GM18508 (cell line): ENCODE measurements around the gene KLHL2.
"Not testable (repeated sequence)": the region's sequence is repeated elsewhere in the genome, so short reads cannot be mapped to it uniquely, and the experiment has no call there.

Source experiments
- ATAC-seq: cut with Tn5 transposase; IDR thresholded peaks from one replicate; pipeline ENCODE4 v1.9.1; 2021; ENCODE audit warnings: moderate number of reproducible peaks; ENCODE audit not compliant: insufficient read depth, unreplicated experiment

KLHL2 gene

GRCh38 chr4:165207431-165208220 lies at the start of gene KLHL2:
TSS of gene KLHL2 (plus strand) at chr4:165207561. CDS start at chr4:165207877, 316 bp downstream.
- peak; percentile 43 for ATAC-seq

DNA sequence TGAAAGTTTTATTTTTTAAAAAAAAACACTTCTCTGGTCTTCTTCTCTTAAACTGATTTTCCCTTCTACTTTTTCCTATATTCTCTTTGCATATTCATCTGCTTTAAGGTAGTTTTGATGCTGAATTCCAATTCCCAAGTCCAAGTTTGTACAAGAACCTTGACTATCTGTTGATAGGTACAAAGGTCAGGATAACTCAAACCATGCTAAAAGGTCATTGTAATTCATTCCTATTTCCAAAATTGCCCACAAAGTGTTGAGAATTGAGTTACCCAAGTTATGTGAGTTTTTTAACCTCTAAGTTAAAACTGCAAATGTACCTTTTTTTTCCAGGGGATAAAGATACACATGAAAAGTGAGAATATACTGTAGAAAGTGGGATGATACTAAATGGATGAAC lies 48.6 kb upstream of the KLHL2 start:
- no peak for ATAC-seq

- no peak for ATAC-seq
Measured at GRCh38 chr4:165164257-165164656, 43.1 kb upstream of the KLHL2 start.

GRCh38 chr4:165166872-165167271 lies 40.5 kb upstream of the KLHL2 start:
- not testable (repeated sequence) for ATAC-seq

DNA sequence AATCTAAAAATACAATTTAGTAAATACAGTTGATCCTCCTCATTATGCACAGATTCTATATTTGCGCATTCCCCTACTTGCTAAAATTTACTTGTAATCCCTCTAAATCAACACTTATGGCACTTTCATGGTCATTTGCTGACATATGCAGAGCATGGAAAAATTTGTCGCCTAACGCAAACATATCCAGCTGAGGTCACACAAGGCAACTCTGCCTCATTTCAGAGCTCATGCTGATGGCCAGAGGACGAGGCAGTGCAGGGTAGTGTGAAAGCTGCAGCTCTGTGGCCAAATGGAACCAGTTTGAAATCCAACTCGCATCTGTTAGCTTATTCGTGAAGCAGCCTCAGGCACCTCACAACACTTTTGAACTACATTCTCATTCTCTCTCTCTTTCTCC lies 39.7 kb upstream of the KLHL2 start:
- ATAC-seq, result no peak

GRCh38 chr4:165170819-165171218 lies 36.5 kb upstream of the KLHL2 start:
- no peak for ATAC-seq

GRCh38 chr4:165175470-165175869 lies 31.9 kb upstream of the KLHL2 start:
- not testable (repeated sequence) for ATAC-seq

GRCh38 chr4:165175879-165176278 lies 31.5 kb upstream of the KLHL2 start:
- ATAC-seq, result no peak

DNA sequence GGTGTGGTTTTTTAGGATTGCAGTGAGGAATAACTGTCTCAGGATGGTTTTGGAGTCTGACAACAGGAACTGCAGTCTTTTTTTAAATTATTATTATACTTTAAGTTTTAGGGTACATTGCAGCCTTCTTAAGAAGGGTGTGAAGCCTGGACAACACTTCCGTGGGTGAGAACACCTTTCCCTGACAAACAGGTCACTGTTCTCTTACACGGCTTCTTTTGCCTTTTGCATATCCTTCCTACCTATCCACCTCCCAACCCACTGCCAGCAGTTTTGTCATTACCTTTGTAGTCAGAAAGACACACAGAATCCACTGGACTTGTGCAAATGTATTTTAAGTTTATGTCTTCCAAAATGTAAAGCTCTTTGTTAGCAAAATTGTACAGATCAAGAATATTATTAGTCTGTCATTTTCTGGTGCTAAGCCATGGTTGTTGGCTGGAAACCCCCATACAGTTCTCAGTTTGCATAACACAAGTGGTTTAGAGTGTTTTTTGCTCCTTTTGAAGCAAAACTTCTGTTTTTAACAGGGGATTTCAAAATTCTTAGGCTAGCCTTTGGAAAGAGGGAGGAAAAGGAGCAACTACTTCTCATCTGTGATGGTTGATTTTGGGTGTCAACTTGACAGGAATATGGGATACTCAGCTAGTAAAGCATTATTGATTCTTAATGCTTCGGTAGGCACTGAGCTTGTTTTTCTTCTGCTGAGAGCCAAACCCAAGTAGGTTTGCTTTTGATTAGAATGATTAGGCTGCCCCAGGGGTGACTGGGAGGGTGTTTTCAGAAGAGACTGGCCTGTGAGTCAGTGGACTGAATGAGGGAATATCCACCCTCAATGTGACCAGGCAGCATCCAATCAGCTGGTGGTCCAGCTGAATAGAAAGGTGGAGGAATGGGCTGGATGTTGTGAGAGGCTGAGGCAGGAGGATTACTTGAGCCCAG lies 29.4 kb upstream of the KLHL2 start:
- peak; percentile 41 for ATAC-seq

DNA sequence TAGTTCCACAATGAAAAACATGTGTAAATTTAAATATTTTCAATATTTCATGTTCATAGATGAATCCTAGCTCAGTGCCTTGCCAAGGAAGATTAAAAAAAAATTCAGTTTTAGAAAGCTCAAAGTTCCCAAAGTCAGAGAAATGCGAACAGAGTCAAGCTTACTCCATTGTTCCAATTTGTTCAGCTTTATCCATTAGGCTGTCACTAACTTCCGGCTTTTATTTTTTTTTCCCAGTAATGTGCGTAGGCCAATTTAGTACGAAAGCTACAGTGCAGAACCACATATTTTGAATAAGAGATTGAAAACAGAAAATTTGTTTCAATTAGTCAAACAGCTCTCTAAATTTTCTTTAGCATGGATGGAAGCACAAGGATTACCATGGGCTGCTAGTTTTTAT lies 23.1 kb upstream of the KLHL2 start:
- no peak for ATAC-seq

DNA sequence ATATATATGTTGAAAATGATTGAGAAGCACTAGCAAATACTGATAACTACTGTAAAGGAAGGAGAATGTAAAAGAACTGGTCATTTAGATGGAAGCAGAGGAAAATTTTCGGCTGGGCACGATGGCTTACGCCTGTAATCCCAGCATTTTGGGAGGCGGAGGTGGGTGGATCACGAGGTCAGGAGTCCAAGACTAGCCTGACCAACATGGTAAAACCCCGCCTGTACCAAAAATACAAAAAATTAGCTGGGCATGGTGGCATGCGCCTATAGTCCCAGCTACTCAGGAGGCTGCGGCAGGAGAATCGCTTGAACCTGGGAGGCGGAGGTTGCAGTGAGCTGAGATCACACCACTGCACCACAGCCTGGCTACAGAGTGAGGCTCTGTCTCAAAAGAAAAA lies 22.4 kb upstream of the KLHL2 start:
- not testable (repeated sequence) for ATAC-seq

GRCh38 chr4:165185448-165185847 lies 21.9 kb upstream of the KLHL2 start:
- no peak for ATAC-seq

GRCh38 chr4:165190591-165191347 lies 16.6 kb upstream of the KLHL2 start:
- no peak for ATAC-seq

- ATAC-seq, result no peak
Measured at GRCh38 chr4:165191348-165191656, 16.1 kb upstream of the KLHL2 start.

GRCh38 chr4:165191814-165192499 lies 15.4 kb upstream of the KLHL2 start:
- ATAC-seq, result no peak

DNA sequence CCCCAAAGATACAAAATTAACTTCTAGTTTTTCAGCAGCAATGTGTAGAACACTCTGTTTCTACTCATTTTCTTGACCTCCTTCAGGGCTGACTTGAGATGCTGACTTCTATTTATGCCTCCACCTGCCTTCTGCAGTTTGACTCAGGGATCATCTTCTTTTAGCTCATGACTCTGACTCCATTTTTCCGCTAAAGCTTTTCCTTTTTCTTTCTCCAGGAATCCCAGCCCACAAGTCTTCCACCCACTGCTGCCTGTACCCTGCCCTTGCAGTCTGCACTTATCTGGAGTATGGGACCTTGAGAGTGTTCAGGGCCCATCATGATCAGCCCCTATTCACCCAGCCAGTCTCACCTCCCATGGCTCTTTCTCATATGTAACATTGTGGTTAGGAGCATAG lies 14.9 kb upstream of the KLHL2 start:
- ATAC-seq, result no peak

DNA sequence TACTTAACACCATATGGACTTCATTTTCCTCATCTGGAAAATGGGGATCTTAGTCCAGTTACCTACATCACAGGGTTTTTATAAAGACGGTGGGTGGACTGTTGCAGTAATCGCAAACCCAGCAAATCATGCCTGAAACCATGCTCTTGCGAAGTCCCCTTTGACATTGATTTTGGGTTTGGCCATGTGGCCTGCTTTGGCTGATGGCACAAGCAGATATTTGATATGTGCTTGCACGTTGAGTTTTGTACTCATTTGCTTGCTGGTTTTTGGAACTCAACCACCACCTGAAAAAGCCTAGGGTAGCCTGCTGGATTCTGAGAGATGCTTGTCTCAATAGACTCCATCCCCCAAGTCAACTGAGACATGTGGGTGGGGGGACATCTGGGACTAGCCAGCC lies 14.4 kb upstream of the KLHL2 start:
- no peak for ATAC-seq

DNA sequence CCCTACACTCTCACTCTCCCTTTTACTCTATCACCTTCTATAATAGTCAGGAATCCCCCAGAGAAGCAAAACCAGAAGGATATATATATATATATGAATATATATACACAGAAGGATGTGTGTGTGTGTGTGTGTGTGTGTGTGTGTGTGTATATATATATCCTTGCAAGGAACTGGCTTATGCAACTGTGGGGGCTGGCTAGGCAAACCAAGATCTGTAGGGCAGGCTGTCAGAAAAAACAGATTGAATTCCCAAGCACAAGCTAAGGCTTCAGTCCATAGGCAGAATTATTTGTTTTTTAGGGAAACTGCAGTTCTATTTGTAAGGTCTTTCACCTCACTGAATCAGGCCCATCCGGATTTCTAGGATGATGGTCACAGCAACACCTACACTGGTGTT lies 13.0 kb upstream of the KLHL2 start:
- no peak for ATAC-seq

DNA sequence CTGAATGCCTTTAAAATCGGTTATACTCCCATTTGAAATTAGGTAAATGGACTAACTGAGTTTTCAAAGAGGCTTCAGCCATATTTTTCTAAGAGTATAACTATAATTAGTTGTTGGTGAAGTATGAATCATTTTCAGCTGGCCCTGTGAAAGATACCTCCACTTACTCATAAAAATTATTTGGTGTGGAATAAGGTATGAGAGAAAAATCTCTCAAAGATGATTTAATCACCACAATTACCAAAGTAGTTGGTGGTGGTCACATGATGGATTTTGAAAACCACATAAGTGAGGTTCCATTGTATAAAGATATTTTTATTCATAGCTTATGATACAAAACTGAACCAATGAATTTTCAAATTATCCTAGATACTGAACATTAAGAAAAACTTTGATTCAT lies 9.0 kb upstream of the KLHL2 start:
- no peak for ATAC-seq

- ATAC-seq, result no peak
Measured at GRCh38 chr4:165199286-165199685, 8.1 kb upstream of the KLHL2 start.
